ENCODE data around the gene RAPGEF1.

DNA sequence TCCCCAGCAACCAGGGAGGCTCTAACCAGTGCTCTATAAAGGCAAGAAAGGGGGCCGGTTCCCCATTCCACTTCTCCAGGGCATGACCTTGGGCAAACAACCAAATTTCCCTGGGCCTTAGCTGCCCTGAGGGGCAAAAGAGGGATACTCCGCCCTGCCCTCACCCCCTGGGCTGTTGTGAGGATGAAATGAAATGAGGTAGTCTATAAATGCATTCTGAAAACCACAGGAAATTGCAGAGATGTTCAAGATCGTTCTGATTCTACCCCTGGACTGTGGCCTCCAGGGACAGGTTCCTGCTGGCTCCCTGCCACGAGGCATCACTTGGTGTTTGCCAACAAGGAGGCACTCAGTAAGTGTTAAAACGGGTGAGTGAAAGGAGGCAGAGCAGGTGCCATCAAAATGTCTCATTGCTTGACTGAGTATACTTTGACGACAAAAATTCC lies 5.7 kb downstream of the RAPGEF1 start:
- TF ChIP-seq POLR2AphosphoS5 (IDR thresholded peaks at IDR 0.05; ENCODE audit: borderline replicate concordance, low read depth, low read length) = no peak
- TF ChIP-seq EZH2 (IDR thresholded peaks at IDR 0.05) = no peak
- TF ChIP-seq FOXP2 (optimal IDR thresholded peaks at IDR 0.05; ENCODE audit: control extremely low read depth, extremely low read length, insufficient read depth) = no peak

All from SK-N-MC (cell line).